Prostate gland (tissue), 2 donors: Measurements from ENCODE around the gene PSME1. TPM values are rescaled to one million over a fixed set of nuclear protein-coding genes. Genes with fewer than 3 reads are reported as not detected.

Experiments
- DNase-seq: peaks from one replicate; pipeline ENCODE4 v3.0.0-alpha.2; 2019; ENCODE audit warnings: low spot score
- H3K27ac ChIP-seq, 2 donors: fragments of 200-600 bp; sonication (generic); 2 replicates each; pipeline ENCODE4 v1.5.1; 2017 to 2019
- H3K27me3 ChIP-seq: fragments of 200-600 bp; sonication (generic); replicated peaks from 2 replicates; pipeline ENCODE4 v1.5.1; 2019; ENCODE audit not compliant: insufficient read depth
- H3K36me3 ChIP-seq, 2 donors: fragments of 200-600 bp; sonication (generic); 1 replicate in 1 of 2; 2 replicates in 1 of 2; pipeline versions ENCODE4 v1.5.1 to v1.8.1; 2017 to 2019
- H3K4me1 ChIP-seq: fragments of 200-600 bp; sonication (generic); replicated peaks from 2 replicates; pipeline ENCODE4 v1.5.1; 2019
- H3K4me3 ChIP-seq, 2 donors: fragments of 200-600 bp; sonication (generic); 2 replicates each; pipeline ENCODE4 v1.5.1; 2017 to 2019
- H3K9me3 ChIP-seq: fragments of 200-600 bp; sonication (generic); 2 replicates; pipeline ENCODE4 v1.5.1; 2017
- CTCF ChIP-seq, 4 experiments: fragments of 200-600 bp in 2 of 4; fragments of 450-650 bp in 2 of 4; sonication (generic) in 2 of 4; IDR thresholded peaks; 1 replicate in 3 of 4; 2 replicates in 1 of 4; pipeline ENCODE4 v1.5.1; 2016 to 2019; ENCODE audit warnings: antibody characterized with exemption in 4 of 4, mild to moderate bottlenecking in 2 of 4, moderate library complexity in 2 of 4
- POLR2A ChIP-seq: fragments of 450-650 bp; IDR thresholded peaks from one replicate; pipeline ENCODE4 v1.6.1; 2016; ENCODE audit warnings: antibody characterized with exemption, mild to moderate bottlenecking
- POLR2AphosphoS5 ChIP-seq: sonication (generic); formaldehyde crosslinking; IDR thresholded peaks from one replicate; pipeline ENCODE4 v1.6.1; 2017; ENCODE audit warnings: antibody characterized with exemption
- WGBS: methylation state at CpG from one replicate; pipeline ENCODE4 v1.1.5; 2018; 5-methylcytosine and 5-hydroxymethylcytosine counted together
- intact Hi-C: fragments of 100-400 bp; cut with DNase I; formaldehyde crosslinking; loops from one replicate; pipeline ENCODE4 v1.14.2; 2022
- total RNA-seq, 2 donors: library from RNA; depleted of rRNA; stranded (reverse); fragments of >200 nt; gene quantifications; one replicate each; pipeline ENCODE4 v1.1.0, GENCODE V29; 2016

Gene PSME1
- total RNA-seq, 2 donors from 2014 or later, result 85.4 to 213 TPM

- H3K36me3 ChIP-seq, result peaks cover 4 to 17% of the 10 kb centered on the region in 2 donors
- H3K27me3 ChIP-seq, result no peaks in the 10 kb centered on the region
- no peak overlapping the region for H3K4me3 ChIP-seq
- DNase-seq, result no peak
- no peak overlapping the region for H3K27ac ChIP-seq
- no peaks in the 10 kb centered on the region for H3K9me3 ChIP-seq
- H3K4me1 ChIP-seq, result peaks cover 3% of the 10 kb centered on the region
- 90% methylated on average over 12 of the region's 12 CpGs for WGBS
- TF ChIP-seq CTCF (IDR thresholded peaks at IDR 0.05), result no peak
- no peak for TF ChIP-seq POLR2A
- no peak for TF ChIP-seq POLR2AphosphoS5
- intact Hi-C loops, result no loop called here
Observed at GRCh38 chr14:24157331-24157730, 21.3 kb downstream of the PSME1 start.

- H3K36me3 ChIP-seq, result peaks cover 5 to 22% of the 10 kb centered on the region in 2 donors
Observed at GRCh38 chr14:24159777-24160498, 23.9 kb downstream of the PSME1 start.

GRCh38 chr14:24160499-24160849, 24.5 kb downstream of the PSME1 start:
- Histone ChIP-seq H3K9me3 (no peaks in the 10 kb centered on the region), H3K36me3 (peaks cover 11 to 22% of the 10 kb centered on the region in 2 donors), H3K4me3 (no peak overlapping the region), H3K27me3 (no peaks in the 10 kb centered on the region), H3K27ac (peak overlapping the region; percentile 92 to 96), H3K4me1 (peaks cover 11% of the 10 kb centered on the region)
- no peak for TF ChIP-seq POLR2A
- no peak for TF ChIP-seq CTCF (IDR thresholded peaks at IDR 0.05)
- no peak for TF ChIP-seq POLR2AphosphoS5
- intact Hi-C loops, result loop anchor here (5.0 kb wide), 1 partner anchor 148 kb away; no protein-coding TSS in a partner anchor
- 84% methylated on average over 4 of the region's 4 CpGs for WGBS
- DNase-seq, result no peak

More at GRCh38 chr14:24159777-24160498, 23.9 kb downstream of the PSME1 start:
- H3K27me3 ChIP-seq, result no peaks in the 10 kb centered on the region
- peaks cover 11% of the 10 kb centered on the region for H3K4me1 ChIP-seq
- intact Hi-C loops, result loop anchor here (5.0 kb wide), 1 partner anchor 148 kb away; no protein-coding TSS in a partner anchor
- H3K4me3 ChIP-seq, result no peak overlapping the region
- WGBS, result 77% methylated on average over 11 of the region's 11 CpGs
- DNase-seq, result no peak
- no peaks in the 10 kb centered on the region for H3K9me3 ChIP-seq
- TF ChIP-seq POLR2AphosphoS5 (no peak), CTCF (IDR thresholded peaks at IDR 0.05) (no peak), POLR2A (no peak)
- peak overlapping the region; percentile 92 to 96 for H3K27ac ChIP-seq

- intact Hi-C loops, result loop anchor here (5.0 kb wide), 1 partner anchor 149 kb away; no protein-coding TSS in a partner anchor
- WGBS, result 0% methylated on average over 12 of the region's 12 CpGs
- Histone ChIP-seq H3K4me1 (peaks cover 11% of the 10 kb centered on the region), H3K27ac (peak within 1 kb of the TSS; percentile 92 to 96), H3K36me3 (peaks cover 15 to 19% of the 10 kb centered on the region in 2 donors), H3K9me3 (no peaks in the 10 kb centered on the region), H3K4me3 (peak within 1 kb of the TSS; percentile 42 to 52), H3K27me3 (no peaks in the 10 kb centered on the region)
- DNase-seq, result peak; percentile 95
- peak; percentile 95 to 99 (median 98) for TF ChIP-seq CTCF (IDR thresholded peaks at IDR 0.05)
- TF ChIP-seq POLR2A, result peak; percentile 68
- peak; percentile 99 for TF ChIP-seq POLR2AphosphoS5
Observed at GRCh38 chr14:24160850-24161804, 25.1 kb downstream of the PSME1 start, which contains the start of gene IRF9. Gene IRF9 (plus strand): TSS chr14:24161265. CDS start chr14:24162145, 880 bp downstream.
